WTC11 (cell line): ENCODE results near the gene AGAP1.

Source experiments
- ATF1 ChIP-seq: sonication (generic); formaldehyde crosslinking; IDR thresholded peaks from 2 replicates; pipeline ENCODE4 v1.8.1; 2023; ENCODE audit warnings: mild to moderate bottlenecking, moderate library complexity, missing genetic modification reagents
- CBFB ChIP-seq: sonication (generic); formaldehyde crosslinking; IDR thresholded peaks from 2 replicates; pipeline ENCODE4 v1.8.1; 2022; ENCODE audit warnings: mild to moderate bottlenecking, low read depth, missing genetic modification reagents
- CTCF ChIP-seq: fragments of 200-600 bp; IDR thresholded peaks from 2 replicates; pipeline ENCODE4 v1.8.0; 2022; ENCODE audit warnings: antibody characterized with exemption
- ERG ChIP-seq: fragments of 250-450 bp; sonication (Bioruptor Pico); IDR thresholded peaks from 2 replicates; pipeline ENCODE4 v1.8.0; 2021; ENCODE audit warnings: mild to moderate bottlenecking
- FOXJ3 ChIP-seq: sonication (generic); formaldehyde crosslinking; IDR thresholded peaks from 2 replicates; pipeline ENCODE4 v1.9.0; 2021; ENCODE audit warnings: missing genetic modification reagents, mild to moderate bottlenecking, borderline replicate concordance
- JUN ChIP-seq: sonication (generic); formaldehyde crosslinking; IDR thresholded peaks from 2 replicates; pipeline ENCODE4 v1.8.0; 2023; ENCODE audit warnings: mild to moderate bottlenecking, missing genetic modification reagents
- MAX ChIP-seq: sonication (generic); formaldehyde crosslinking; IDR thresholded peaks from 2 replicates; pipeline ENCODE4 v1.8.0; 2022; ENCODE audit warnings: mild to moderate bottlenecking, missing genetic modification reagents
- RELA ChIP-seq: sonication (generic); formaldehyde crosslinking; IDR thresholded peaks from 2 replicates; pipeline ENCODE4 v1.8.1; 2022; ENCODE audit warnings: missing genetic modification reagents, mild to moderate bottlenecking, borderline replicate concordance
- ZMAT4 ChIP-seq: fragments of 250-450 bp; sonication (Bioruptor Pico); IDR thresholded peaks from 2 replicates; pipeline ENCODE4 v1.9.0; 2021; ENCODE audit warnings: mild to moderate bottlenecking
- ZNF219 ChIP-seq: sonication (generic); formaldehyde crosslinking; IDR thresholded peaks from 2 replicates; pipeline ENCODE4 v1.8.0; 2023; ENCODE audit warnings: missing genetic modification reagents, mild to moderate bottlenecking, borderline replicate concordance
- ZNF396 ChIP-seq: fragments of 250-450 bp; sonication (Bioruptor Pico); IDR thresholded peaks from 2 replicates; pipeline ENCODE4 v1.8.0; 2021; ENCODE audit warnings: mild to moderate bottlenecking, moderate library complexity, borderline replicate concordance
- ZNF425 ChIP-seq: fragments of 250-450 bp; sonication (Bioruptor Pico); conservative IDR thresholded peaks from 2 replicates; pipeline ENCODE4 v1.9.0; 2021; ENCODE audit warnings: mild to moderate bottlenecking

- TF ChIP-seq CTCF (no peak), ZNF219 (CRISPR knock-in tag) (no peak), ZNF425 (CRISPR knock-in tag) (no peak), ZMAT4 (no peak), RELA (CRISPR knock-in tag) (no peak), FOXJ3 (CRISPR knock-in tag) (no peak), MAX (CRISPR knock-in tag) (no peak), ATF1 (no peak), JUN (no peak), ERG (CRISPR knock-in tag) (no peak), ZNF396 (CRISPR knock-in tag) (no peak), CBFB (CRISPR knock-in tag) (no peak)
Observed at GRCh38 chr2:235834781-235835180, 340.9 kb downstream of the AGAP1 start.
